GM21825 (cell line): Measurements from ENCODE around the gene ONECUT3.
"Not testable (repeated sequence)": the region's sequence is repeated elsewhere in the genome, so short reads cannot be mapped to it uniquely, and the experiment has no call there.

Experiments
- ATAC-seq: cut with Tn5 transposase; IDR thresholded peaks from one replicate; pipeline ENCODE4 v1.9.1; 2021; ENCODE audit warnings: mild to moderate bottlenecking, moderate library complexity; ENCODE audit not compliant: unreplicated experiment

The ONECUT3 gene

DNA sequence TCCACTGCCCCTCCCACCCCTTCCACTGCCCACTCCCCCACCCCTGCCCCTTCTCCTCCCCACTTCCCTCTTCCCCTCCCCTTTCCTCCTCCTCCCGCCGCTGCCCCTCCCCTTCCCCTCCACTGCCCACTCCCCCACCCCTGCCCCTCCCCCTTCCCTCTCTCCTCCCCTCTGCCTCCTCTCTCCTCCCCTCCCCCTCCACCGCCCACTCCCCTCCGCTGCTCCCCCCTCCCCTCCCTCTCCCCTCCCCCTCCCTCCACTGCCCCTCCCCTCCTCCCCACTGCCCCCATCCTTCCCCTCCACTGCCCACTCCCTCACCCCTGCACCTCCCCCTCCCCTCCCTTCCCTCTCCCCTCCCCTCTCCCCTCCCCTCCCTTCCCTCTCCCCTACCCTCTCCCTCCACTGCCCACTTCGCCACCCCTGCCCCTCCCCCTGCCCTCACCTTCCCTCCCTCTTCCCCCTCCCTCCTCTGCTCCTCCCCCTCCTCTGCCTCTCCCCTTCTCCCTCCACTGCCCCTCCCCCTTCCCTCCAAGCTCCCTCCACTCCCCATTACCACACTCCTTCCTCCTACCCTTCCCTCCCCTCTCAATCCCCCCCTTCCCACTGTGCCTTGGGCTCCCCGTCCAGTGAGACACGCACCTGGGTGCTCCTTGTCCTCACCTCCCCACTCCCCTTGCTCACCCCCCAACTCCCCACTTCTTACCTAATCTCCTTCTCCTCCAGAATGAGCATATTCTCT, 36.9 kb downstream of the ONECUT3 start:
- ATAC-seq: no peak

DNA sequence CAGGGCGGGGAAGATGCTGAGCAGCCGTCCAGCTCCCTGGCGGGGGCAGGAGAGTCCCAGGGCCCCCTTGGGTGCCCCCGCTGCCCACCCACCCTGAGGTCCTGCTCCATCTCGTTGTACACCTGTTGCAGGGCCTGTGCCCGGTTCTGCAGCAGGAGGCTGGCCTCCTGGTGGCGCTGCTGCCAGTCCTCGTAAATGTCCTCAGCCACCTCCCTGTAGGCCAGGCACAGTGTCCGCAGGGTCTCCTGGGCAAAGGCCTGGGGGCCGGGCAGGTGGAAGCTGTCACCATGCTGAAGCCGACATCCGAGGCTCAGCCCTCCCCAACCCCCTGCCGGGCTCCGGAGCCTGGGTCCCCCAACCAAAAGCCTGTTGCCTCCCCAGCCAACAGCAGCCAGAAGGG, 38.6 kb downstream of the ONECUT3 start:
- ATAC-seq: no peak

DNA sequence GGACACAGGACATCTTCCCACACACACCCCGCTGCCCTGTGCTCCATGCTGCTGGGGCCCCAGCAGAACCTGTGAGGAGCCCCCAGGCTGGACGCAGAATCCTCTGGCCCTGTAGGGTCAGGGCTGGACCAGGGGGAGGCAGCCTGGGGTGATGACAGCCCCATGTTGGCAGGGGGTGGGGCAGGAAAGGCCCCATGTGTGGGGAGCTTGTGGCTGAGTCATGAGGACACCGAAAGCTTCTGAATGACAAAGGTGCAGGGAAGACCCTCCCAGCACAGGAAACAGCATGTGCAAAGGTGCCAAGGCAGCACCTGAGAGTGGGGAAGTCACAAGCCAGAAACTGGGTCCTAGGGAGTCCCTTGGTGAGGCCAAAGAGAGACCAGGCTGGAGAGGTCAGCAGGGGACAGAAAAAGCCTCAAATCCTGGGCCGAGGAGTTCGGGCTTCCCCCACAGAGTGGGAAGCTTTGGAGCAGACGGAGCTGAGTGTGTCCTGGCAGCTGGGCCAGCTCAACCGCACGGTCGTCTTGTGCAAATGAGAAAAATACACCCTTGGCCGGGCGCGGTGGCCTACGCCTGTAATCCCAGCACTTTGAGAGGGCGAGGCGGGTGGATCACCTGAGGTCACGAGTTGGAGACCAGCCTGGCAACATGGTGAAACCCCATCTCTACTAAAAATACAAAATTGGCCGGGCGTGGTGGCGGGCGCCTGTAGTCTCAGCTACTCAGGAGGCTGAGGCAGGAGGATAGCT, 41.3 kb downstream of the ONECUT3 start:
- no peak for ATAC-seq

DNA sequence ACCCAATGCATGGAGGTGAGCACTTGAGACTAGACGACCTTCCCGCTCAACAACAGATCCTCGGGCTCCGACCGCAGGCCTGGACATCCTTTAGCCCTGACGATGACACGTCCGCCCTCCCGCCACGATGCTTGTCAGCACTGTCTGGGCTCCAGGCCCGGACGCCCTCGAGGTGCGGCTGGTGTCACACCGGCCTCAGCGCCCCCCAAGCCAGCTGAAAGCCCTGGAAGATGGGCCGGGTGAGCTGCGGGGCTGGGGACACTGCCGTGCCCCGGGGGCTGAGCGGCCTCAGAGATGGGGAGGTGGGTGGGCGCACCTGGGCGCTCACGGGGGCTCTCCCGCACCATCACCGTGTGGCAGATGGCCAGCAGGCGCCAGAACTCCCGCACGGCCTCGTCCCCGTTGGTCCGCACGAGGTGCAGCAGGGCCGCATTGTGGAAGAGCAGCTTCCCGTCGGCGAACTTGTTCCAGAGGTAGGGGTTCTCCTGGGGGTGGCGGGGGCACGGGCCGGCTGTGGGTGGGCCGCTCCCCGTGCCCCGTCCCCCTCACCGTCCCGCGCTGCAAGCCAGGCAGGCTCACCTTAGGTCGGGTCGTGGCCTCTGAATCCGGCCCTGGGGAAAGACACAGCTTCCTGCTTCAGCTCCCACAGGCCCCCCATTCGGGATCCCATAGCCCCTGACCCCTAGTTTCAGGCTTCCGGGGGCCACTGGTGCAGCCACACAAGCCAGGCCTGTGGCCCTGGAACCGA, 43.3 kb downstream of the ONECUT3 start:
- no peak for ATAC-seq

DNA sequence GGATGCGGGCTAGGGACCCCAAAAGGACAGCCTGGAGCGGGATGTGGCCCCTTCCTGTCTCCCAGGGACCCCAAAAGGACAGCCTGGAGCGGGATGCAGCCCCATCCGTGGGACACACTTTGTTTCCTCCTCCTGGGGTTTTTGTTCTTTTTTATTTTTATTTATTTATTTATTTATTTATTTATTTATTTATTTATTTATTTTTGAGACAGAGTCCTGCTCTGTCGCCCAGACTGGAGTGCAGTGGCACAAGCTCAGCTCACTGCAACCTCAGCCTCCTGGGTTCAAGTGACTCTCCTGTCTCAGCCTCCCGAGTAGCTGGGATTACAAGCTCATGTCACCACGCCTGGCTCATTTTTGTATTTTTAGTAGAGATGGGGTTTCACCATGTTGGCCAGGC, 44.0 kb downstream of the ONECUT3 start:
- ATAC-seq: not testable (repeated sequence)

DNA sequence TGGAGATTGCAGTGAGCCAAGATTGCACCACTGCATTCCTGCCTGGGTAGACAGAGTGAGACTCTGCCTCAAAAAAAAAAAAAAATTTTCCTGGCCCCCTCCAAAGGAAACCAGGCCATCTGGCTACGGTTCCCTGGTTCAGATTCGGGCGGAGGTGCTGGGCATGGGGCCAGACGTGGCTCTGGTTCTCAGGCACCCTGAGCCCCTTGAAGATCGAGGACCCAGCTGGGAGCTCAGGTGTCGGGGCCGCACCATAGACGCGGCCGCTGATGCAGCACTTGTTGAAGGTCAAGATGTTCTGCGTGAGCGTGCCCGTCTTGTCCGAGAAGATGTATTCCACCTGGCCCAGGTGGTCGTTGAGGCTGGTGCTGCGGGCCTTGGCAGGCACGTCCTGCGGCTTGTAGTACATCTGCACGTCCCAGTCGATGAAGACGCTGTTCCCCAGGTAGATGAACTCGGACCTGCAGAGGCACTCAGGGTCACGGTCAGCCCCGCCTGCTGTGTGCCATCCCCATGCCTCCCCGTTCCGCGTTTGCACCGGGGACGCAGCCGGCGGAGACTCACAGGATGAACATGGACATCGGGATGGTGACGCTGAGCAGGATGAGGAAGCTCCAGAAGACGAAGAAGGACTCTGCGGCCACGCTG, 46.5 kb downstream of the ONECUT3 start:
- no peak for ATAC-seq

DNA sequence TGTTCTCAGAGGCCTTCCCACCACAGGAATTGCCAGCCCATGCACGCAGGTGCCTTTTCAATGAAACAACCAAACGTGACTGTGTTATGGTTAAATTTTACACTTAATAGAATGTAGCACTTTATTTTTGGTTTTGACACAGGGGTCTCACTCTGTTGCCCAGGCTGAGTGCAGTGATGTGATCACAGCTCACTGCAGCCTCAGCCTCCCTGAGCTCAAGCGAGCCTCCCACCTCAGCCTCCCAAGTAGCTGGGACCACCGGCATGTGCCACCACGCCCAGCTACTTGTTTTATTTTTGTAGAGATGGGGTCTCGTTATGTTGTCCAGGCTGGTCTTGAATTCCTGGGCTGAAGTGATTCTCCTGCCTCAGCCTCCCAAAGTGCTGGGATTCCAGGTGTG, 51.6 kb downstream of the ONECUT3 start:
- ATAC-seq: no peak

DNA sequence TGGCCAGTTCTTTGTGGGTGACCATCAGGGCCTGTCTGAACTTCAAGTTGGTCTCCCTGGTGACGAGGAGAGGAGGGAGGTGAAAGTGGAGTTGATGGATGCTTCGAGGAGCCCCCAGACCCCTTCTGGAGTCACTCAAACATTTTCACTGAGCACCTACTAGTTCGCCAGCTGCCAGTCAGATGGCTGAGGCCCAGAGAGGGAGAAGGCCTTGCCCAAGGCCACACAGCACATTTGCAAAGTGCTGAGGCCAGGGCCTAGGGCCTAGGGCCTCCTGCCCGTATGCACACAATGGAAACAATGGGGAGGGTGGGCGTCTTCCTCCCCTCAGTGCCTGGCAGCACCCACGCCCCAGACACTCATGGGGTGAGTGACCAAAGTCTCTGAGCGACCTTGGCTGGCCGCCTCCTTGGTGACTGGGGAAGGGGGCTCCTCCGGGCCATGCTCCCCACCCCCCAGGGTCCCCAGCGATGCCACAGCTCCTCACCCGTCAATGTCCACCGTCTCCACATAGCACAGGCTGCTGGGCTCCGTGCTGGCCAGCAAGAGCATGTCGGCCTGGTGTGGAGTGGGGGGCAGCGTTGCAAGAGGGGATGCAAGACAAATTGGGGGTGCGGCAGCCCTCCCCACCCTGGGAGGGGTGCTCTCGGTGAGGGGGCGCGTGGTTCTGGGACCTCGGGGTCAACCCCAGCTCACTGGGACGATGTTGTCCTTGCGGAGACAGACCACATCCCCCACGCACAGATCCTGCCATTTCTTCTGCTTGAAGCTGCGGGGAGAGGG, 52.3 kb downstream of the ONECUT3 start:
- no peak for ATAC-seq

DNA sequence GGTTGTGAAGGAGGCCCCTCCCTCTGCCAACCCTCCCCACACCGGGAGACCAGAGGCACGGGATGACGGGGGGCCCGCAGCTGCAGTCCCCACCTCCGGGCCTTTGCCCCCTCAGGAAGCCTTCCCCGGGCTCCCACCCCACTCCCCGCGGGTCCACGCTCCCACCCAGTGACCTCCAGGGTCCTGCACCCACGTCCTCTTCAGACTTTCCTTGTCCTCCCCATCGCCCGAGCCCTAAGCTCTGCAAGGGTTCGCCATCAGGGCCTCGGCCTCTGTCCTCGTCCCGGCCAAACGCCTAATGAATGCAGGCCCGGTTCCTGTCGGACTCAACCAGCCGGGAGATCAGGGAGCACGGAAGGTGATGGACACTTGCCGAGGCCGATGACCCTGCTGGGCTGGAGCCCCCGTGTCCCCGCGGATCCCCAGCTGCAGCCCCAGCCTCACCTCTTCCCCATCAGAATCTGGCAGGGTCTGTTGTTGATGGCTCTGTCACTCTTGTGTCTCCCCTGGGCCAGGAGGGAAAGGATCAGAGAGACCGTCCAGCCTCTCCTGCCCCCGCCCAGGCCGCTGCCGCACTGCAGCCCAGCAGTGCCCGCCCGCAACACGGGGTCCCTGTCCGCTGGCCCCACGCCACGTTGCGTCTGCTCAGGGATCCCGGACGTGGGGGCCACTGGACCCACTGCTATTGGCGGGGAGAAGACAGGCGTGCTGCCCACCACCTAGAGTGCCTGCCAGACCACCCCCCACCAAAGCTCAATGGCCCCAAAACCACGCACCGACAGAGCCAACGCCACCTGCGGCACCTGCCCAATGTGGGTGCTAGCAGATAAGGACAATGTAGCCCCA, 53.1 kb downstream of the ONECUT3 start:
- ATAC-seq: no peak

DNA sequence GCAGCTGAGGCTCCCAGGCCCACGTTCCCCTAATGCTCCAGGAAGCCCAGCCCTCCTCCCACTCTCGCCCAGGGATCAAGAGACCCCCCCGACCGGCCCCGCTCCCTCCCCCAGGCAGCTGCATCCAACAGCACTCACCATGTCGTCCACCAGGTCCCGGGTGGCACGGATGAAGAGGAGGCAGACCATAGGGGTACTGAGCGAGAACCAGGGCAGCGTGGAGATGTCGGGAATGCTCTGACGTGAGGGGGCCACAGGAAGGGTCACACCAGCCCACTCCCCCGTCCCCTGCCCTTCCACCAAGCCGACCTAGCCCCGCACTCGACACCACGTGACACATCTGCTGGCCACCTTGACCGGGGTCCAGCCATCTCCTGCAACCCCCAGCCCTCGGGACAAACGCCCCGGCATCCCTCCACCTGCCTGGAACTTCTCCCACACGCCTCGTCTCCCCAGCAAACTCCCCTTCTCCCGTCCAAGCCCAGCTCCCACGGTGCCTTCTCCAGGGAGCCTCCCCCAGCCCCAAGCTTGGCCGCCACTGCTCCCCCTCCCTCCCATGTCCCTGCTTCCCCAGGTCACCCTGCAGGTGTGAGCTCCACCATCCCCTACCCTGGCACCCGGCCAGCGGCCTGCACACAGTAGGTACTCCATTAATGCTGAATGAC, 53.9 kb downstream of the ONECUT3 start:
- ATAC-seq: no peak

DNA sequence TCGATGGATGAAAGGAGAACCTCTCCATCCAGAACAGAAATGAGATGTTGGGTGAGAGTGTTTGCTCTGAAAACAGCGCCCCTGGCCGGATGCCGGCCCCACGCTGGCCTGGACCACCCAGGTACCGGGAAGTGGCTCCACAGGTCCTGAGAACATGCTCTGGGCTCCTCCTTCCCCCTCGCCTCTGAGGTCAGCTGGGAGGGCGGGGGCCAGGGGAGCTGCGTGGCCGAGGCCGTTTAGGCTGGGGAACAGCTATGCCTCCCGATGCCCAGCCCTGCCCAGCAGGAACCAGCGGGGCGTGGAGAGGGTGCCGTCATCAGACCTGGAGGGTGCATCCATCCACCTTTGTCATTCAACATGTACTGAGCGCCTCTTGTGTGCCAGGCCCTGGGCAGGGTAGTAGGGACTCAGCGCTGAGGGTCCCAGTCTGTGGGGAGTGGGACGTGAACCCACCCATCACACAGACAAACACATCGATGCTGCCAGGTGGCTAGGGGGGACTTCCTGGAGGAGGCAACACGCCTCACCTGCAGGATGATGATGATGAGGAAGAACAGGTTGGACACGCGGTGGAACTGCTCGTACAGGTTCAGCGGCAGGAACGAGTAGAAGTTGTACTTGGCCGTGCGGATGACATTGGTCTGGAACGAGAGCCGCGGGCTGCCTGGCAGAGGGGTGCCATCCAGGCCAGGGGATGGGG, 54.5 kb downstream of the ONECUT3 start:
- no peak for ATAC-seq

DNA sequence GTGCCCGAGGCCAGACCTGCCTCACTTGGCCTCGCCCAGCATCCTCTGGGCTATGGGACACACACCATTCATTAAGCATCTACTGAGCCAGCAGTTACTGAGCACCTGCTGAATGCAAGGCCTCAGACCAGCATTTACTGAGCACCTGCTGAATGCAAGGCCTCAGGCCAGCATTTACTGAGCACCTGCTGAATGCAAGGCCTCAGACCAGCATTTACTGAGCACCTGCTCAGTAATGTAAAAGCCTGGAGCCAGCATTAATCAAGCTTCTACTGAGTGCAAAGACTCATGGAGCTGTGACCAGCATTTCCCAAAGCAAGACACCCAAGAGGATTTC, 55.1 kb downstream of the ONECUT3 start:
- ATAC-seq: no peak

DNA sequence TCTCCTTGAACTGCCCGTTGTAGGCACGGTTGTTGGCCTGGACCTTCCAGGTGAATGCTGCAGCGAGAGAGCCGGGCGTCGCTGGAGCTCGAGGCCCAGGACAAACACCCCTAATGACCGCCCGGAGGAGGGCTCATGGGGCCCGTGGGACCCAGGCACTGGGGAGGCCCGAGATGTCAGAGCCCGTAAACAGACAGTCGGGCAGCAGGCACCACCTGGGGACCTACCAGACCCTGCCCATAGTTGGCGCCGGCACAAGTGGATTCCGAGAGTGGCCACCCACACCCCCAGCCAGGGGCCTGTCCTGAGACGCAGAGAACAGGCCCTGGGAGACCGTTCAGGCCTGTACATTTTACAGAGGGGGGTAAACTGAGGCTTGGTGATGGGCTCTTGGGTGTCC, 56.4 kb downstream of the ONECUT3 start:
- no peak for ATAC-seq

DNA sequence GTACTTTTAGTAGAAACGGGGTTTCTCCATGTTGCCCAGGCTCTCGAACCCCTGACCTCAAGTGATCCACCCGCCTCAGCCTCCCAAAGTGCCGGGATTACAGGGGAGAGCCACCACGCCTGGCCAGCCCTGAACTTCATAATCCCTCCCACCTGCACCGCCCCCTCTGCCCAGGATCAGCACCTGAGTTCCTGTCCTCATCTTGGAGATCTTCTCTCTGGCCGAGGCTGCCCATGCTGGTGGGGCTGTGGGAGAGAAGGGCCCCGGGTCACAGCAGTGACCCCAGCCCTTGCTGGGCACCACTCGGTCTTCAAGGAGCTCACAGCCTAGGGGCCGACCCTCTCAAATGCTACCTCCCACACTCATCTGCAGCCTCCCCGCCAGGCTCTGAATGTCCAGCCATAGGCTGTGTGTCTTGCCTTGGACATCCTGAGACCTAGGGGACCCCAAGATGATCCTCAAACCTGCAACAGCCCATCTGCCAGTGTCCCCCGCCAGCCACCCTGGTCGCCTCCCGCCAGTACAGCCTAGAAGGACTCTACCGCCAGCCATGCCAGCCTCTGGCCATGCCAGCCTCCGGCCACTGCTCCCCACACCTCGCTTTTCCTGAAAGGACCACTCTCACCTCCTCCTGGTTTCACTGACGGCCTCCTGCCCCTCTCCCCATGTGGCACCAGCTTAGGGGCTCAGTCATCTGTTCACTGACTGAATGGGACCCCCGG, 57.3 kb downstream of the ONECUT3 start:
- no peak for ATAC-seq

DNA sequence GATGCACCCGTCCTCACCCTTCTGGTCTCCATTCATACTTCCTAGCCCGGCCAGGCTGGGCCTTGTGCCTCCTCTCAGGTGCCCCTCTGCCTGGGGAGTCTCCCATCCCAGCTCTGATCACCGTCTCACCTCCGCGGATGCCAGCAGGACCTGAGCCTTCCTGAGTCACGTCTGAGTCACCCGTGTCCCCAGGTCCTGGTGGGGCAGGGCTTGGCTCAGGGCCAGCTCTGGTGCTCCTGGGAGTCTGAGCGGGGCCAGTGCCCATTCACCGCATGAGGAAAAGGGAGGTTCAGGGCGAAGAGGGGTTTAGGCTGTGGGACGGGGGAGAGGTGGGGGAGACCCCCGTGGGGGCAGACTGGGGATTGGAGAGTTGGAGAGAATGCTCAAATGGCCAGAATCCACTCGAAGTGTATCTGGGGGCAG, 58.2 kb downstream of the ONECUT3 start:
- no peak for ATAC-seq

DNA sequence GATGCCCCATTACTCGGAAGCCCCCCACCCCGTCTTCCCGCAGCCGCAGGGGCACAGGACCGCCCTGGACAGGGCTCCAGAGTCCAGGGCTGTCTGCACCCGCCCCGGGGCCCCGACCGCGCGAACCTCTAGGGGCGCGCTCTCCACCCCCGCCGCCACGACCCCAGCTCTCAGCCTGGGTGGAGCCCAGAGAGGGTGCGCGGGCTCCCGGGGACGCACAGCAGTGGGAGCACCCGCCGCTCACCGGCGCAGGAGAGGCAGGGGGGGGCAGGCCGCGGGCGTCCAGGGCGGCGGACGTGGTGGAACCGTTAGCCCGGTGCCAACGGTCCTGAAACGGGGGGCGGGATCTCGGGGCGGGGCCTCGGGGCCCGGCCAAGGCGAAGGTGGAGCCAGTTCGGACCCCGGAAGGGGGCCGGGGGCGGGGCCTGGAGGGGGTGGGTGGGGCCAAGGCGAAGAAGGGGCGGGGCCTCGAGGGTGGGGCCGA, 58.7 kb downstream of the ONECUT3 start, which contains the start of gene ATP8B3:
ATP8B3 (minus strand) TSS at position 335 of the 484 bp plus-strand sequence. CDS start 540 bp downstream, outside the sequence.
- ATAC-seq: peak; percentile 2

DNA sequence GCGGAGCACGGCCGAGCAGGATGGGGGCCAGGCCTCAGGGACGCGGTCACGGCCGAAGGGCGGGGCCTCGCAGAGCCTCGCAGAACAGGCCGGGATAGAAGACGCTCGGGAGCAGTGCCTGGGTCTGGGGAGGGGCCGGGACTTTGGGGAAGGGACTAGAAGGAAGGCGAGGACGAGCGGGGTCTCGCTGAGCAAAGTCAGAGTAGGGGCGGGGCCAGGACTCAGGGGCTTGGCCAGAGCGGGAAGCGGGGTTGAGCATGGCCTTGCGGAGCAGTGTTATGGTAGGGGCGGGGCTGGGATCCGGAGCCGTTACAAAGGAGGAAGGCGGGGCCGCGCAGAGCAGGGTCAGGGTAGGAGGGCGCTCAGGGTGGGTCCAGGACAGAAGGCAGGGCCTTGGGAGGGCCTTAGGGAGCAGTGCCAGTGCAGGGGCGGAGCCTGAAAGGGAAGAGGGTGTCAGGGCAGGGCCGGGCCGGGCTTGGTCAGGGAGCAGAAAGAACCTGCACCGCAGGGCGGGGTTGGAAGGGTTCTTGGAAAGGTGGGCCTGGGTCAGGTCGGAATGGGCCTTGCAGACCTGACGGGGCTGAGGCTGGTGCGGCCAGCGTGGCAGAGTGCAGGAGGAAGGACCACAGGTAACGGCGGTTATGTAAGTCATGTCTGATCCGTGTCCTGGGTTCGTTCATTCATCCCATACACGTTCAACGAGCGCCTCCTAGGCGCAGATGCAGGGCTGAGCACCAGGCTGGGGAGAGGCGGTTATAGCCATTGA, 59.3 kb downstream of the ONECUT3 start:
- ATAC-seq: peak; percentile 74
